ENCODE measurements around the gene MRPS17. TPM values are rescaled to one million over a fixed set of nuclear protein-coding genes. Genes with fewer than 3 reads are reported as not detected.
A peak's percentile ranks its signal among the peaks of the same experiment; 100 is the strongest.

Gene MRPS17
- total and polyA plus RNA-seq, 5 donors from 2014 or later = 7.0 to 20.2 (median 17.1) TPM

GRCh38 chr7:55973747-55974250 is 22.1 kb downstream of the MRPS17 start:
- Mint-ChIP-seq H3K27ac (peak overlapping the region in 1 of 3 donors; percentile 65), H3K27me3 (no peaks in the 10 kb centered on the region), H3K36me3 (peaks cover 18% of the 10 kb centered on the region), H3K4me1 (peaks cover 6 to 35% (median 31%) of the 10 kb centered on the region in 4 donors), H3K9me3 (no peaks in the 10 kb centered on the region), H3K4me3 (no peak overlapping the region)
- Histone ChIP-seq H3K4me3 (ENCODE audit: low read depth, low read length) (no peak overlapping the region), H3K27me3 (ENCODE audit: control insufficient read depth, insufficient read depth, low read length) (no peaks in the 10 kb centered on the region), H3K27ac (ENCODE audit: insufficient read depth, low read length, poor library complexity, severe bottlenecking) (no peak overlapping the region), H3K36me3 (ENCODE audit: control insufficient read depth, insufficient read depth, low read length) (peaks cover 15% of the 10 kb centered on the region), H3K4me1 (ENCODE audit: control insufficient read depth, insufficient read depth, low read length, poor library complexity, severe bottlenecking) (no peaks in the 10 kb centered on the region), H3K9me3 (ENCODE audit: control insufficient read depth in 2 of 2, low read length in 2 of 2) (no peaks in the 10 kb centered on the region)
- DNase-seq (no peak), ATAC-seq (ENCODE audit: low read depth in 2 of 2) (no peak)

- Mint-ChIP-seq H3K27ac (no peak overlapping the region), H3K27me3 (no peaks in the 10 kb centered on the region), H3K36me3 (peaks cover 26% of the 10 kb centered on the region), H3K9me3 (no peaks in the 10 kb centered on the region), H3K4me1 (peaks cover 5 to 17% (median 15%) of the 10 kb centered on the region in 4 donors), H3K4me3 (no peak overlapping the region)
- DNase-seq (no peak), ATAC-seq (ENCODE audit: low read depth in 2 of 2) (no peak)
- Histone ChIP-seq H3K27me3 (ENCODE audit: control insufficient read depth, insufficient read depth, low read length) (no peaks in the 10 kb centered on the region), H3K9me3 (ENCODE audit: control insufficient read depth in 2 of 2, low read length in 2 of 2) (no peaks in the 10 kb centered on the region), H3K4me1 (ENCODE audit: control insufficient read depth, insufficient read depth, low read length, poor library complexity, severe bottlenecking) (no peaks in the 10 kb centered on the region), H3K27ac (ENCODE audit: insufficient read depth, low read length, poor library complexity, severe bottlenecking) (no peak overlapping the region), H3K4me3 (ENCODE audit: low read depth, low read length) (no peak overlapping the region), H3K36me3 (ENCODE audit: control insufficient read depth, insufficient read depth, low read length) (peaks cover 39% of the 10 kb centered on the region)
Measured at GRCh38 chr7:55975988-55976633, 24.4 kb downstream of the MRPS17 start.

GRCh38 chr7:55977831-55978230 is 26.2 kb downstream of the MRPS17 start:
- H3K9me3 ChIP-seq (ENCODE audit: control insufficient read depth in 2 of 2, low read length in 2 of 2) = no peaks in the 10 kb centered on the region
- no peak overlapping the region for H3K27ac ChIP-seq (ENCODE audit: insufficient read depth, low read length, poor library complexity, severe bottlenecking)
- DNase-seq (no peak), ATAC-seq (ENCODE audit: low read depth in 2 of 2) (no peak)
- H3K27ac Mint-ChIP-seq = no peak overlapping the region
- peaks cover 0 to 17% (median 11%) of the 10 kb centered on the region in 4 donors for H3K4me1 Mint-ChIP-seq
- H3K36me3 Mint-ChIP-seq = peaks cover 29% of the 10 kb centered on the region
- H3K27me3 ChIP-seq (ENCODE audit: control insufficient read depth, insufficient read depth, low read length) = no peaks in the 10 kb centered on the region
- H3K36me3 ChIP-seq (ENCODE audit: control insufficient read depth, insufficient read depth, low read length) = peaks cover 52% of the 10 kb centered on the region
- H3K9me3 Mint-ChIP-seq = no peaks in the 10 kb centered on the region
- H3K4me3 Mint-ChIP-seq = no peak overlapping the region
- H3K4me1 ChIP-seq (ENCODE audit: control insufficient read depth, insufficient read depth, low read length, poor library complexity, severe bottlenecking) = no peaks in the 10 kb centered on the region
- H3K27me3 Mint-ChIP-seq = no peaks in the 10 kb centered on the region
- no peak overlapping the region for H3K4me3 ChIP-seq (ENCODE audit: low read depth, low read length)

- H3K4me1 ChIP-seq (ENCODE audit: control insufficient read depth, insufficient read depth, low read length, poor library complexity, severe bottlenecking) = no peaks in the 10 kb centered on the region
- Mint-ChIP-seq H3K27me3 (no peaks in the 10 kb centered on the region), H3K4me3 (no peak overlapping the region), H3K36me3 (peaks cover 29% of the 10 kb centered on the region), H3K4me1 (peaks cover 0 to 6% (median 3%) of the 10 kb centered on the region in 4 donors), H3K9me3 (no peaks in the 10 kb centered on the region), H3K27ac (peak overlapping the region in 1 of 3 donors; percentile 12)
- DNase-seq (no peak), ATAC-seq (ENCODE audit: low read depth in 2 of 2) (no peak)
- H3K4me3 ChIP-seq (ENCODE audit: low read depth, low read length) = no peak overlapping the region
- H3K27me3 ChIP-seq (ENCODE audit: control insufficient read depth, insufficient read depth, low read length) = no peaks in the 10 kb centered on the region
- H3K36me3 ChIP-seq (ENCODE audit: control insufficient read depth, insufficient read depth, low read length) = peaks cover 74% of the 10 kb centered on the region
- H3K27ac ChIP-seq (ENCODE audit: insufficient read depth, low read length, poor library complexity, severe bottlenecking) = no peak overlapping the region
- H3K9me3 ChIP-seq (ENCODE audit: control insufficient read depth in 2 of 2, low read length in 2 of 2) = no peaks in the 10 kb centered on the region
Measured at GRCh38 chr7:55980266-55980665, 28.6 kb downstream of the MRPS17 start.

GRCh38 chr7:55983537-55983936 is 31.9 kb downstream of the MRPS17 start:
- Histone ChIP-seq H3K27ac (ENCODE audit: insufficient read depth, low read length, poor library complexity, severe bottlenecking) (no peak overlapping the region), H3K36me3 (ENCODE audit: control insufficient read depth, insufficient read depth, low read length) (peaks cover 65% of the 10 kb centered on the region), H3K4me1 (ENCODE audit: control insufficient read depth, insufficient read depth, low read length, poor library complexity, severe bottlenecking) (no peaks in the 10 kb centered on the region), H3K4me3 (ENCODE audit: low read depth, low read length) (no peak overlapping the region), H3K9me3 (ENCODE audit: control insufficient read depth in 2 of 2, low read length in 2 of 2) (no peaks in the 10 kb centered on the region), H3K27me3 (ENCODE audit: control insufficient read depth, insufficient read depth, low read length) (no peaks in the 10 kb centered on the region)
- Mint-ChIP-seq H3K36me3 (peaks cover 28% of the 10 kb centered on the region), H3K27me3 (no peaks in the 10 kb centered on the region), H3K4me1 (no peaks in the 10 kb centered on the region), H3K4me3 (no peak overlapping the region), H3K27ac (no peak overlapping the region), H3K9me3 (peaks cover 0 to 2% (median 0%) of the 10 kb centered on the region in 7 donors)
- DNase-seq (no peak), ATAC-seq (ENCODE audit: low read depth in 2 of 2) (no peak)

GRCh38 chr7:55992346-55992745 is 40.7 kb downstream of the MRPS17 start:
- Histone ChIP-seq H3K27ac (ENCODE audit: insufficient read depth, low read length, poor library complexity, severe bottlenecking) (no peak overlapping the region), H3K36me3 (ENCODE audit: control insufficient read depth, insufficient read depth, low read length) (peaks cover 42% of the 10 kb centered on the region), H3K27me3 (ENCODE audit: control insufficient read depth, insufficient read depth, low read length) (no peaks in the 10 kb centered on the region), H3K4me1 (ENCODE audit: control insufficient read depth, insufficient read depth, low read length, poor library complexity, severe bottlenecking) (no peaks in the 10 kb centered on the region), H3K4me3 (ENCODE audit: low read depth, low read length) (no peak overlapping the region), H3K9me3 (ENCODE audit: control insufficient read depth in 2 of 2, low read length in 2 of 2) (no peaks in the 10 kb centered on the region)
- Mint-ChIP-seq H3K4me3 (no peak overlapping the region), H3K36me3 (peaks cover 28% of the 10 kb centered on the region), H3K27ac (peak overlapping the region in 1 of 3 donors; percentile 17), H3K4me1 (no peaks in the 10 kb centered on the region), H3K9me3 (peaks cover 0 to 2% (median 0%) of the 10 kb centered on the region in 7 donors), H3K27me3 (no peaks in the 10 kb centered on the region)
- ATAC-seq (ENCODE audit: low read depth in 2 of 2) (no peak), DNase-seq (no peak)

GRCh38 chr7:55996856-55997500 is 45.3 kb downstream of the MRPS17 start:
- Mint-ChIP-seq H3K36me3 (peaks cover 33% of the 10 kb centered on the region), H3K4me3 (no peak overlapping the region), H3K27me3 (no peaks in the 10 kb centered on the region), H3K9me3 (no peaks in the 10 kb centered on the region), H3K4me1 (peaks cover 0 to 3% (median 0%) of the 10 kb centered on the region in 4 donors), H3K27ac (peak overlapping the region in 1 of 3 donors; percentile 68)
- no peaks in the 10 kb centered on the region for H3K9me3 ChIP-seq (ENCODE audit: control insufficient read depth in 2 of 2, low read length in 2 of 2)
- H3K4me3 ChIP-seq (ENCODE audit: low read depth, low read length) = no peak overlapping the region
- H3K4me1 ChIP-seq (ENCODE audit: control insufficient read depth, insufficient read depth, low read length, poor library complexity, severe bottlenecking) = no peaks in the 10 kb centered on the region
- no peak for DNase-seq
- peaks cover 47% of the 10 kb centered on the region for H3K36me3 ChIP-seq (ENCODE audit: control insufficient read depth, insufficient read depth, low read length)
- no peak overlapping the region for H3K27ac ChIP-seq (ENCODE audit: insufficient read depth, low read length, poor library complexity, severe bottlenecking)
- ATAC-seq (ENCODE audit: low read depth in 2 of 2) = no peak
- no peaks in the 10 kb centered on the region for H3K27me3 ChIP-seq (ENCODE audit: control insufficient read depth, insufficient read depth, low read length)
